ENCODE data around the gene KLHDC9. TPM values are rescaled to one million over a fixed set of nuclear protein-coding genes. Genes with fewer than 3 reads are reported as not detected.

The KLHDC9 gene
- total and polyA plus RNA-seq, 9 of the 15 experiments (the other 6 are each of a cell fraction or from before 2014, with no cell fraction given) = not detected

DNA sequence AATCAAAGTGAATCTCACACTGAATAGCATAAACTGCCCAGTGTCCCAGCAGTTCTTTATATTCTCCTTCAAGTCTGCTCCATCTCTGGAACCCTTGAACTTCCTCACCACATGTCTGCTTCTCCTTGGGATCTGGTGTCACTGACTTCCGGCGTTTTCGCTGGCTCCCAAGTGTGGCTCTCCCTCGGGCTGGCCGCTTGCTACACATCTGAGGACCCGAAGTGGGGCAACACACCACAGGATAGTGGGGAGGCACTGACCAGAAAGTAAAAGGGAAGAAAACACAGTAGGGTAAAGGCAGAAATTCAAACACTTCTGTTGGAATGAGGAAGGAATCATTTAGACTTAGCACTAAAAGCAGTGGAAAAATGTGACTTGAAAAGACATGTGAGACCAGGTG lies 24.8 kb downstream of the KLHDC9 start:
- TF ChIP-seq TEAD4 (IDR thresholded peaks at IDR 0.05; ENCODE audit: low read length) (no peak), TEAD4 (CRISPR knock-in tag; IDR thresholded peaks at IDR 0.05; ENCODE audit: borderline replicate concordance) (no peak), PCBP2 (IDR thresholded peaks at IDR 0.05; ENCODE audit: low read depth, low read length, poor library complexity, severe bottlenecking) (no peak), HSF4 (CRISPR knock-in tag; IDR thresholded peaks at IDR 0.05; ENCODE audit: borderline replicate concordance) (no peak), SRSF1 (IDR thresholded peaks at IDR 0.05; ENCODE audit: low read depth, low read length) (no peak), SNIP1 (IDR thresholded peaks at IDR 0.05; ENCODE audit: low read depth) (no peak), HCFC1 (IDR thresholded peaks at IDR 0.05; ENCODE audit: low read depth, low read length) (no peak), ZNF121 (CRISPR knock-in tag; conservative IDR thresholded peaks at IDR 0.05) (no peak), ZNF436 (CRISPR knock-in tag; IDR thresholded peaks at IDR 0.05) (no peak), SMAD4 (CRISPR knock-in tag; conservative IDR thresholded peaks at IDR 0.05) (no peak), NR1H2 (CRISPR knock-in tag; IDR thresholded peaks at IDR 0.05) (no peak), ZBTB2 (IDR thresholded peaks at IDR 0.05) (no peak), NELFE (IDR thresholded peaks at IDR 0.05; ENCODE audit: insufficient read depth, insufficient read length) (no peak), PRPF4 (IDR thresholded peaks at IDR 0.05; ENCODE audit: insufficient read depth, low read depth, low read length, poor library complexity, severe bottlenecking) (no peak)
- TF ChIP-seq, protein P1, sequence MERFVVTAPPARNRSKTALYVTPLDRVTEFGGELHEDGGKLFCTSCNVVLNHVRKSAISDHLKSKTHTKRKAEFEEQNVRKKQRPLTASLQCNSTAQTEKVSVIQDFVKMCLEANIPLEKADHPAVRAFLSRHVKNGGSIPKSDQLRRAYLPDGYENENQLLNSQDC (CRISPR knock-in tag; IDR thresholded peaks at IDR 0.05) = no peak
- TF ChIP-seq, protein P2, sequence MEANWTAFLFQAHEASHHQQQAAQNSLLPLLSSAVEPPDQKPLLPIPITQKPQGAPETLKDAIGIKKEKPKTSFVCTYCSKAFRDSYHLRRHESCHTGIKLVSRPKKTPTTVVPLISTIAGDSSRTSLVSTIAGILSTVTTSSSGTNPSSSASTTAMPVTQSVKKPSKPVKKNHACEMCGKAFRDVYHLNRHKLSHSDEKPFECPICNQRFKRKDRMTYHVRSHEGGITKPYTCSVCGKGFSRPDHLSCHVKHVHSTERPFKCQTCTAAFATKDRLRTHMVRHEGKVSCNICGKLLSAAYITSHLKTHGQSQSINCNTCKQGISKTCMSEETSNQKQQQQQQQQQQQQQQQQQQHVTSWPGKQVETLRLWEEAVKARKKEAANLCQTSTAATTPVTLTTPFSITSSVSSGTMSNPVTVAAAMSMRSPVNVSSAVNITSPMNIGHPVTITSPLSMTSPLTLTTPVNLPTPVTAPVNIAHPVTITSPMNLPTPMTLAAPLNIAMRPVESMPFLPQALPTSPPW (CRISPR knock-in tag; IDR thresholded peaks at IDR 0.05) = no peak
- TF ChIP-seq, protein P3, sequence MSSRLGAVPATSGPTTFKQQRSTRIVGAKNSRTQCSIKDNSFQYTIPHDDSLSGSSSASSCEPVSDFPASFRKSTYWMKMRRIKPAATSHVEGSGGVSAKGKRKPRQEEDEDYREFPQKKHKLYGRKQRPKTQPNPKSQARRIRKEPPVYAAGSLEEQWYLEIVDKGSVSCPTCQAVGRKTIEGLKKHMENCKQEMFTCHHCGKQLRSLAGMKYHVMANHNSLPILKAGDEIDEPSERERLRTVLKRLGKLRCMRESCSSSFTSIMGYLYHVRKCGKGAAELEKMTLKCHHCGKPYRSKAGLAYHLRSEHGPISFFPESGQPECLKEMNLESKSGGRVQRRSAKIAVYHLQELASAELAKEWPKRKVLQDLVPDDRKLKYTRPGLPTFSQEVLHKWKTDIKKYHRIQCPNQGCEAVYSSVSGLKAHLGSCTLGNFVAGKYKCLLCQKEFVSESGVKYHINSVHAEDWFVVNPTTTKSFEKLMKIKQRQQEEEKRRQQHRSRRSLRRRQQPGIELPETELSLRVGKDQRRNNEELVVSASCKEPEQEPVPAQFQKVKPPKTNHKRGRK (tag; IDR thresholded peaks at IDR 0.05) = no peak
- Histone ChIP-seq H3K9me1 (ENCODE audit: control insufficient read depth, insufficient read depth, low read length) (no peaks in the 10 kb centered on the region), H4K20me1 (replicated peaks; ENCODE audit: control insufficient read depth, insufficient read depth, low read length) (peaks cover 3% of the 10 kb centered on the region; the same call in 1 of the 2 replicates), H3K27ac (ENCODE audit: extremely low read depth, low read depth, low read length) (no peak overlapping the region), H3K9me3 (replicated peaks; ENCODE audit: control insufficient read depth, insufficient read depth, low read depth, low read length) (no peaks in the 10 kb centered on the region), H3K4me1 (replicated peaks in 1 of 2; ENCODE audit: control insufficient read depth in 2 of 2, insufficient read depth in 2 of 2, low read length in 2 of 2) (peaks cover 13 to 25% of the 10 kb centered on the region in 2 experiments), H2AFZ (ENCODE audit: low read depth, low read length) (no peak overlapping the region), H3K9ac (ENCODE audit: insufficient read depth in 1 of 2, low read depth in 2 of 2, low read length in 2 of 2) (no peak overlapping the region), H3K27me3 (ENCODE audit: control insufficient read depth in 2 of 2, insufficient read depth in 2 of 2, low read length in 2 of 2) (no peaks in the 10 kb centered on the region), H3K36me3 (ENCODE audit: control insufficient read depth, insufficient read depth, low read length) (peaks cover 79% of the 10 kb centered on the region), H3K79me2 (ENCODE audit: control insufficient read depth, insufficient read depth, low read length) (peaks cover 32% of the 10 kb centered on the region), H3K4me2 (ENCODE audit: insufficient read depth, low read length) (no peak overlapping the region), H3K4me3 (no peak overlapping the region)
- CTCF ChIA-PET (ENCODE audit: low intra/inter-chr PET ratio) = no interaction called here
- no peak for FAIRE-seq
- in situ Hi-C loops (cut with MboI) (no loop called here), intact Hi-C loops (cut with micrococcal nuclease) (no loop called here)
- POLR2A ChIA-PET = interaction anchor here (2.5 kb wide), 1 partner anchor 9 kb away, joined by 20 read pairs; the partner anchor contains the start of gene DEDD
- BruUV-seq (replicated peaks) = no TSS peak
- no peak for ATAC-seq
- WGBS (ENCODE audit: insufficient coverage, low coverage, missing lambda C conversion rate) = 83% methylated on average over 6 of the region's 6 CpGs
- DNase-seq (ENCODE audit: extremely low read depth in 1 of 4, low spot score in 3 of 4) = no peak

All from K562 (cell line).